Activated naive CD4-positive, alpha-beta T cell treated with anti-CD3 and anti-CD28 coated beads, Interleukin-2, amount 10 ng/mL, durations not matched to agents 7 days and 5 days (primary cell): ENCODE data around the gene CTNNA3.

Experiments used
- CTCF ChIA-PET: fragments of 350-600 bp; sonication (Branson Sonifier 250); formaldehyde crosslinking; loops from one replicate; lab custom pipeline; 2021; ENCODE audit warnings: antibody characterized with exemption; lab: Charles Lee
- DNase-seq: peaks from one replicate; pipeline ENCODE4 v3.0.0-alpha.2; 2020
- H3K27ac Mint-ChIP-seq: one replicate; pipeline ENCODE4 v1.8.0; 2021; ENCODE audit warnings: mild to moderate bottlenecking, moderate library complexity, mixed read lengths
- H3K27me3 Mint-ChIP-seq: one replicate; pipeline ENCODE4 v1.8.0; 2021; ENCODE audit warnings: mild to moderate bottlenecking, mixed read lengths
- H3K36me3 Mint-ChIP-seq: one replicate; pipeline ENCODE4 v1.8.0; 2021; ENCODE audit warnings: mixed read lengths
- H3K4me1 Mint-ChIP-seq: one replicate; pipeline ENCODE4 v1.8.0; 2021; ENCODE audit warnings: mixed read lengths
- H3K4me3 Mint-ChIP-seq: one replicate; pipeline ENCODE4 v1.8.0; 2021; ENCODE audit warnings: mild to moderate bottlenecking, moderate library complexity, mixed read lengths
- H3K9me3 Mint-ChIP-seq: one replicate; pipeline ENCODE4 v1.8.0; 2021; ENCODE audit warnings: mixed read lengths

CTNNA3 gene

GRCh38 chr10:65968871-65969270 is 1727.1 kb downstream of the CTNNA3 start:
- H3K9me3 Mint-ChIP-seq: peaks cover 6% of the 10 kb centered on the region
- H3K27ac Mint-ChIP-seq: no peak overlapping the region
- no peak overlapping the region for H3K4me3 Mint-ChIP-seq
- CTCF ChIA-PET: no interaction called here
- DNase-seq: no peak
- H3K27me3 Mint-ChIP-seq: no peaks in the 10 kb centered on the region
- no peaks in the 10 kb centered on the region for H3K36me3 Mint-ChIP-seq
- H3K4me1 Mint-ChIP-seq: no peaks in the 10 kb centered on the region

- H3K4me1 Mint-ChIP-seq: no peaks in the 10 kb centered on the region
These were observed 1727.6 kb downstream of the CTNNA3 start for GRCh38 chr10:65968437-65968836.

GRCh38 chr10:65964205-65964604 is 1731.8 kb downstream of the CTNNA3 start:
- Mint-ChIP-seq H3K4me3 (no peak overlapping the region), H3K27ac (no peak overlapping the region), H3K9me3 (peaks cover 11% of the 10 kb centered on the region), H3K36me3 (no peaks in the 10 kb centered on the region), H3K4me1 (no peaks in the 10 kb centered on the region), H3K27me3 (no peaks in the 10 kb centered on the region)
- DNase-seq: no peak
- CTCF ChIA-PET: no interaction called here

More at GRCh38 chr10:65968437-65968836, 1727.6 kb downstream of the CTNNA3 start:
- peaks cover 4% of the 10 kb centered on the region for H3K9me3 Mint-ChIP-seq
- H3K27ac Mint-ChIP-seq: no peak overlapping the region
- H3K36me3 Mint-ChIP-seq: no peaks in the 10 kb centered on the region
- CTCF ChIA-PET: no interaction called here
- H3K4me3 Mint-ChIP-seq: no peak overlapping the region
- DNase-seq: no peak
- H3K27me3 Mint-ChIP-seq: no peaks in the 10 kb centered on the region

- no peak overlapping the region for H3K27ac Mint-ChIP-seq
- H3K9me3 Mint-ChIP-seq: peaks cover 9% of the 10 kb centered on the region
- no peaks in the 10 kb centered on the region for H3K4me1 Mint-ChIP-seq
- H3K27me3 Mint-ChIP-seq: no peaks in the 10 kb centered on the region
- no peak for DNase-seq
- no peaks in the 10 kb centered on the region for H3K36me3 Mint-ChIP-seq
- CTCF ChIA-PET: no interaction called here
- H3K4me3 Mint-ChIP-seq: no peak overlapping the region
These were observed 1743.9 kb downstream of the CTNNA3 start for GRCh38 chr10:65952086-65952485.

GRCh38 chr10:65950075-65950474 is 1745.9 kb downstream of the CTNNA3 start:
- H3K36me3 Mint-ChIP-seq: no peaks in the 10 kb centered on the region
- no peak overlapping the region for H3K27ac Mint-ChIP-seq
- CTCF ChIA-PET: interaction anchor here (1.0 kb wide), 1 partner anchor 26 kb away, joined by 3 read pairs; no protein-coding TSS in a partner anchor
- H3K4me1 Mint-ChIP-seq: no peaks in the 10 kb centered on the region
- DNase-seq: no peak
- H3K9me3 Mint-ChIP-seq: peaks cover 4% of the 10 kb centered on the region
- no peaks in the 10 kb centered on the region for H3K27me3 Mint-ChIP-seq
- no peak overlapping the region for H3K4me3 Mint-ChIP-seq

GRCh38 chr10:65949526-65949925 is 1746.5 kb downstream of the CTNNA3 start:
- CTCF ChIA-PET: interaction anchor here (1.0 kb wide), 1 partner anchor 26 kb away, joined by 3 read pairs; no protein-coding TSS in a partner anchor
- no peak overlapping the region for H3K27ac Mint-ChIP-seq
- DNase-seq: no peak
- H3K9me3 Mint-ChIP-seq: peaks cover 4% of the 10 kb centered on the region
- H3K4me3 Mint-ChIP-seq: no peak overlapping the region
- no peaks in the 10 kb centered on the region for H3K27me3 Mint-ChIP-seq
- no peaks in the 10 kb centered on the region for H3K4me1 Mint-ChIP-seq
- no peaks in the 10 kb centered on the region for H3K36me3 Mint-ChIP-seq

GRCh38 chr10:65945061-65945460 is 1750.9 kb downstream of the CTNNA3 start:
- Mint-ChIP-seq H3K27me3 (no peaks in the 10 kb centered on the region), H3K36me3 (no peaks in the 10 kb centered on the region), H3K4me3 (no peak overlapping the region), H3K9me3 (no peaks in the 10 kb centered on the region), H3K27ac (no peak overlapping the region), H3K4me1 (no peaks in the 10 kb centered on the region)
- no peak for DNase-seq
- CTCF ChIA-PET: no interaction called here

- Mint-ChIP-seq H3K27me3 (no peaks in the 10 kb centered on the region), H3K4me3 (no peak overlapping the region), H3K27ac (no peak overlapping the region), H3K36me3 (no peaks in the 10 kb centered on the region), H3K9me3 (no peaks in the 10 kb centered on the region), H3K4me1 (no peaks in the 10 kb centered on the region)
- DNase-seq: no peak
- CTCF ChIA-PET: no interaction called here
These were observed 1752.5 kb downstream of the CTNNA3 start for GRCh38 chr10:65943451-65943850.

- no peaks in the 10 kb centered on the region for H3K36me3 Mint-ChIP-seq
- H3K4me1 Mint-ChIP-seq: no peaks in the 10 kb centered on the region
- CTCF ChIA-PET: no interaction called here
- no peaks in the 10 kb centered on the region for H3K9me3 Mint-ChIP-seq
- H3K27me3 Mint-ChIP-seq: no peaks in the 10 kb centered on the region
- no peak for DNase-seq
- no peak overlapping the region for H3K4me3 Mint-ChIP-seq
- no peak overlapping the region for H3K27ac Mint-ChIP-seq
These were observed 1755.0 kb downstream of the CTNNA3 start for GRCh38 chr10:65940816-65941662.

- H3K9me3 Mint-ChIP-seq: peaks cover 2% of the 10 kb centered on the region
- H3K4me3 Mint-ChIP-seq: no peak overlapping the region
- no peak overlapping the region for H3K27ac Mint-ChIP-seq
- no peaks in the 10 kb centered on the region for H3K36me3 Mint-ChIP-seq
- H3K27me3 Mint-ChIP-seq: no peaks in the 10 kb centered on the region
- CTCF ChIA-PET: no interaction called here
- no peaks in the 10 kb centered on the region for H3K4me1 Mint-ChIP-seq
- DNase-seq: no peak
These were observed 1755.9 kb downstream of the CTNNA3 start for GRCh38 chr10:65940105-65940504.

- Mint-ChIP-seq H3K27ac (no peak overlapping the region), H3K4me1 (no peaks in the 10 kb centered on the region), H3K4me3 (no peak overlapping the region), H3K9me3 (peaks cover 2% of the 10 kb centered on the region), H3K27me3 (no peaks in the 10 kb centered on the region), H3K36me3 (no peaks in the 10 kb centered on the region)
- CTCF ChIA-PET: no interaction called here
- DNase-seq: no peak
These were observed 1764.5 kb downstream of the CTNNA3 start for GRCh38 chr10:65931291-65932070.

GRCh38 chr10:65911151-65911835 is 1784.7 kb downstream of the CTNNA3 start:
- no peak for DNase-seq
- Mint-ChIP-seq H3K4me3 (no peak overlapping the region), H3K27me3 (no peaks in the 10 kb centered on the region), H3K27ac (no peak overlapping the region), H3K9me3 (peaks cover 2% of the 10 kb centered on the region), H3K4me1 (no peaks in the 10 kb centered on the region), H3K36me3 (no peaks in the 10 kb centered on the region)
- CTCF ChIA-PET: no interaction called here

GRCh38 chr10:65910209-65910608 is 1785.8 kb downstream of the CTNNA3 start:
- no peak overlapping the region for H3K27ac Mint-ChIP-seq
- CTCF ChIA-PET: no interaction called here
- DNase-seq: no peak
- H3K36me3 Mint-ChIP-seq: no peaks in the 10 kb centered on the region
- H3K4me1 Mint-ChIP-seq: no peaks in the 10 kb centered on the region
- peaks cover 2% of the 10 kb centered on the region for H3K9me3 Mint-ChIP-seq
- H3K4me3 Mint-ChIP-seq: no peak overlapping the region
- H3K27me3 Mint-ChIP-seq: no peaks in the 10 kb centered on the region

GRCh38 chr10:65907199-65907712 is 1788.7 kb downstream of the CTNNA3 start:
- CTCF ChIA-PET: interaction anchor here (0.6 kb wide), 1 partner anchor 78 kb away, joined by 3 read pairs; no protein-coding TSS in a partner anchor
- Mint-ChIP-seq H3K4me3 (no peak overlapping the region), H3K27me3 (no peaks in the 10 kb centered on the region)

More at GRCh38 chr10:65907199-65907712, 1788.7 kb downstream of the CTNNA3 start:
- DNase-seq: no peak
- Mint-ChIP-seq H3K27ac (no peak overlapping the region), H3K4me1 (no peaks in the 10 kb centered on the region), H3K36me3 (no peaks in the 10 kb centered on the region), H3K9me3 (peaks cover 3% of the 10 kb centered on the region)
